Calu3 (cell line): ENCODE data around the gene SYN1. TPM values are rescaled to one million over a fixed set of nuclear protein-coding genes. Genes with fewer than 3 reads are reported as not detected.
A peak's percentile ranks its signal among the peaks of the same experiment; 100 is the strongest.
"Not testable (repeated sequence)": the region's sequence is repeated elsewhere in the genome, so short reads cannot be mapped to it uniquely, and the experiment has no call there.

Source experiments
- Bru-seq: library from RNA; stranded (reverse); fragments of 400-500 nt; gene quantifications from one replicate; lab custom pipeline; 2021; lab: Mats Ljungman, UMichigan
- BruChase-seq, 2 experiments: library from RNA; stranded (reverse); fragments of 400-500 nt; gene quantifications; one replicate each; lab custom pipeline; 2021; lab: Mats Ljungman, UMichigan
- BruUV-seq: library from RNA; stranded (reverse); fragments of 400-500 nt; replicated peaks from 2 replicates; lab custom pipeline; 2021; lab: Mats Ljungman, UMichigan
- CTCF ChIA-PET: fragments of 300-600 bp; sonication (Branson Sonifier 250); formaldehyde crosslinking; loops from one replicate; lab custom pipeline; 2022; ENCODE audit warnings: antibody characterized with exemption; lab: Charles Lee
- DNase-seq: peaks from one replicate; pipeline ENCODE4 v3.0.0; 2022
- H3K27ac Mint-ChIP-seq: one replicate; pipeline ENCODE4 v1.8.0; 2022; ENCODE audit warnings: mixed read lengths; ENCODE audit not compliant: unreplicated experiment
- H3K27me3 Mint-ChIP-seq: one replicate; pipeline ENCODE4 v1.8.0; 2022; ENCODE audit warnings: mixed read lengths; ENCODE audit not compliant: unreplicated experiment
- H3K36me3 Mint-ChIP-seq: one replicate; pipeline ENCODE4 v1.8.0; 2022; ENCODE audit warnings: mild to moderate bottlenecking, moderate library complexity, mixed read lengths; ENCODE audit not compliant: insufficient read depth, unreplicated experiment
- H3K4me1 Mint-ChIP-seq: one replicate; pipeline ENCODE4 v1.8.0; 2022; ENCODE audit warnings: mild to moderate bottlenecking, low read depth, mixed read lengths; ENCODE audit not compliant: unreplicated experiment
- H3K4me3 Mint-ChIP-seq: one replicate; pipeline ENCODE4 v1.8.0; 2022; ENCODE audit warnings: mild to moderate bottlenecking, low read depth, moderate library complexity, mixed read lengths; ENCODE audit not compliant: unreplicated experiment
- H3K9me3 Mint-ChIP-seq: one replicate; pipeline ENCODE4 v1.8.0; 2022; ENCODE audit warnings: low read depth, mixed read lengths; ENCODE audit not compliant: unreplicated experiment
- CTCF ChIP-seq: fragments of 200-600 bp; IDR thresholded peaks from one replicate; pipeline ENCODE4 v1.8.0; 2022; ENCODE audit warnings: antibody characterized with exemption; ENCODE audit not compliant: unreplicated experiment
- intact Hi-C: fragments of 100-400 bp; cut with micrococcal nuclease; formaldehyde crosslinking; loops from one replicate; pipeline ENCODE4 v1.10.0; 2022; ENCODE audit not compliant: unreplicated experiment
- long read RNA-seq: library from polyadenylated mRNA; stranded (forward); transcript quantifications from one replicate; pipeline ENCODE4 v2.0.0, GENCODE V29; 2022
- total RNA-seq: library from RNA; stranded (reverse); gene quantifications from 2 replicates; pipeline ENCODE4 v1.2.3, GENCODE V29; 2022

SYN1 gene
- total RNA-seq (0.21 TPM in 1 of 2 replicates, not detected in the other), Bru-seq, nascent RNA (percentile 3 among the genes with signal in this experiment), BruChase-seq, experiment 1, labeled RNA remaining after a 6-hour chase (percentile 12 among the genes with signal in this experiment), BruChase-seq, experiment 2, labeled RNA remaining after a 2-hour chase (percentile 12 among the genes with signal in this experiment)
- long read RNA-seq: 0 reads

GRCh38 chrX:47619486-47620302 lies at the start of gene SYN1:
SYN1 (minus strand) TSS chrX:47619857; CDS start chrX:47619728, 129 bp downstream.
- no peak for TF ChIP-seq CTCF
- H3K27me3 Mint-ChIP-seq: peaks cover 70% of the 10 kb centered on the region
- H3K4me3 Mint-ChIP-seq: peak within 1 kb of the TSS; percentile 26
- no TSS peak for BruUV-seq
- intact Hi-C loops: loop anchor here (10.0 kb wide), 1 partner anchor 55 kb away; the partner anchor contains the start of gene ARAF
- CTCF ChIA-PET: no interaction called here
- no peak within 1 kb of the TSS for H3K27ac Mint-ChIP-seq
- peaks cover 19% of the 10 kb centered on the region for H3K36me3 Mint-ChIP-seq
- peaks cover 8% of the 10 kb centered on the region for H3K4me1 Mint-ChIP-seq
- no peaks in the 10 kb centered on the region for H3K9me3 Mint-ChIP-seq
- peak; percentile 77 for DNase-seq

- H3K27me3 Mint-ChIP-seq, H3K4me1 Mint-ChIP-seq, H3K27ac Mint-ChIP-seq, H3K4me3 Mint-ChIP-seq, intact Hi-C loops, DNase-seq, BruUV-seq, H3K36me3 Mint-ChIP-seq, H3K9me3 Mint-ChIP-seq, CTCF ChIA-PET: not testable (repeated sequence)
Measured at GRCh38 chrX:47665797-47666196, 46.1 kb upstream of the SYN1 start.

GRCh38 chrX:47664737-47665136 lies 45.1 kb upstream of the SYN1 start:
- CTCF ChIA-PET: no interaction called here
- Mint-ChIP-seq H3K27me3 (no peaks in the 10 kb centered on the region), H3K27ac (no peak overlapping the region), H3K4me3 (no peak overlapping the region), H3K36me3 (no peaks in the 10 kb centered on the region), H3K9me3 (peaks cover 2% of the 10 kb centered on the region), H3K4me1 (no peaks in the 10 kb centered on the region)
- BruUV-seq: no TSS peak
- no peak for TF ChIP-seq CTCF
- intact Hi-C loops: no loop called here
- no peak for DNase-seq

- intact Hi-C loops: no loop called here
Measured at GRCh38 chrX:47662144-47662657, 42.5 kb upstream of the SYN1 start.

More at GRCh38 chrX:47662144-47662657, 42.5 kb upstream of the SYN1 start:
- TF ChIP-seq CTCF: no peak
- no peak for DNase-seq
- BruUV-seq: no TSS peak
- no peak overlapping the region for H3K27ac Mint-ChIP-seq
- H3K27me3 Mint-ChIP-seq: no peaks in the 10 kb centered on the region
- no peaks in the 10 kb centered on the region for H3K4me1 Mint-ChIP-seq
- H3K4me3 Mint-ChIP-seq: no peak overlapping the region
- peaks cover 16% of the 10 kb centered on the region for H3K36me3 Mint-ChIP-seq
- peaks cover 4% of the 10 kb centered on the region for H3K9me3 Mint-ChIP-seq
- CTCF ChIA-PET: no interaction called here
